ENCODE measurements around the gene KIAA1671. TPM values are rescaled to one million over a fixed set of nuclear protein-coding genes. Genes with fewer than 3 reads are reported as not detected.

KIAA1671 gene
- total and polyA plus RNA-seq, 2 of the 13 experiments (the other 11 are each of a cell fraction or from before 2014, with no cell fraction given): 13.5 to 13.6 TPM

DNA sequence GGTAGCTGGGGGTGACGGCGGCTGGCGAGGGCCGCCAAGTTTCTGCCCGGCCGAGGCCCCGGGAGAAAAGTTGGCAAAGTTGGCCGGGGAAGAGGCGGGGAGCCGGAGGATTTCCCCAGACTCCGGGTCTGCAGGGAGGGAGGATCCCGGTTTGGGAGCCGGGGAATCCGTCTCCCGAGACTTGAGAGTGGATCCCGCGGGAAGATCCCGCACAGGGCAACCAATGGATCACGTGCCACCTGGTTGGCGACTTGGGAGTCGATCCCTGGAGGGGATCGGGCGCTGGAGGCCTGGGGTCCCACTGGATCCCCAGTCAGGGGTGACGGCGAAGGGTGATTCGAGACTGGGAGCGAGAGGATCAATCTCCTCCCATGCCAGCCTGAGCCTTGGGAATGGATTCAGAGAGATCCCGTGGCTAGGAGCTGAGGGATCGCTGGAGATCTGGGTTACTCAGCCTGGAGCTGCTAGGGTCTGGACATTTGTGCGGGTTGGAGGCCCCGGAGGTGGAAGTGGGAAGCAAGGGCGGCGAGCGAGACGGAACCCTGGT lies 394 bp downstream of the KIAA1671 start (continued):
- TF ChIP-seq, protein P1, sequence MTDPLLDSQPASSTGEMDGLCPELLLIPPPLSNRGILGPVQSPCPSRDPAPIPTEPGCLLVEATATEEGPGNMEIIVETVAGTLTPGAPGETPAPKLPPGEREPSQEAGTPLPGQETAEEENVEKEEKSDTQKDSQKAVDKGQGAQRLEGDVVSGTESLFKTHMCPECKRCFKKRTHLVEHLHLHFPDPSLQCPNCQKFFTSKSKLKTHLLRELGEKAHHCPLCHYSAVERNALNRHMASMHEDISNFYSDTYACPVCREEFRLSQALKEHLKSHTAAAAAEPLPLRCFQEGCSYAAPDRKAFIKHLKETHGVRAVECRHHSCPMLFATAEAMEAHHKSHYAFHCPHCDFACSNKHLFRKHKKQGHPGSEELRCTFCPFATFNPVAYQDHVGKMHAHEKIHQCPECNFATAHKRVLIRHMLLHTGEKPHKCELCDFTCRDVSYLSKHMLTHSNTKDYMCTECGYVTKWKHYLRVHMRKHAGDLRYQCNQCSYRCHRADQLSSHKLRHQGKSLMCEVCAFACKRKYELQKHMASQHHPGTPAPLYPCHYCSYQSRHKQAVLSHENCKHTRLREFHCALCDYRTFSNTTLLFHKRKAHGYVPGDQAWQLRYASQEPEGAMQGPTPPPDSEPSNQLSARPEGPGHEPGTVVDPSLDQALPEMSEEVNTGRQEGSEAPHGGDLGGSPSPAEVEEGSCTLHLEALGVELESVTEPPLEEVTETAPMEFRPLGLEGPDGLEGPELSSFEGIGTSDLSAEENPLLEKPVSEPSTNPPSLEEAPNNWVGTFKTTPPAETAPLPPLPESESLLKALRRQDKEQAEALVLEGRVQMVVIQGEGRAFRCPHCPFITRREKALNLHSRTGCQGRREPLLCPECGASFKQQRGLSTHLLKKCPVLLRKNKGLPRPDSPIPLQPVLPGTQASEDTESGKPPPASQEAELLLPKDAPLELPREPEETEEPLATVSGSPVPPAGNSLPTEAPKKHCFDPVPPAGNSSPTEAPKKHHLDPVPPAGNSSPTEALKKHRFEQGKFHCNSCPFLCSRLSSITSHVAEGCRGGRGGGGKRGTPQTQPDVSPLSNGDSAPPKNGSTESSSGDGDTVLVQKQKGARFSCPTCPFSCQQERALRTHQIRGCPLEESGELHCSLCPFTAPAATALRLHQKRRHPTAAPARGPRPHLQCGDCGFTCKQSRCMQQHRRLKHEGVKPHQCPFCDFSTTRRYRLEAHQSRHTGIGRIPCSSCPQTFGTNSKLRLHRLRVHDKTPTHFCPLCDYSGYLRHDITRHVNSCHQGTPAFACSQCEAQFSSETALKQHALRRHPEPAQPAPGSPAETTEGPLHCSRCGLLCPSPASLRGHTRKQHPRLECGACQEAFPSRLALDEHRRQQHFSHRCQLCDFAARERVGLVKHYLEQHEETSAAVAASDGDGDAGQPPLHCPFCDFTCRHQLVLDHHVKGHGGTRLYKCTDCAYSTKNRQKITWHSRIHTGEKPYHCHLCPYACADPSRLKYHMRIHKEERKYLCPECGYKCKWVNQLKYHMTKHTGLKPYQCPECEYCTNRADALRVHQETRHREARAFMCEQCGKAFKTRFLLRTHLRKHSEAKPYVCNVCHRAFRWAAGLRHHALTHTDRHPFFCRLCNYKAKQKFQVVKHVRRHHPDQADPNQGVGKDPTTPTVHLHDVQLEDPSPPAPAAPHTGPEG (CRISPR knock-in tag; IDR thresholded peaks at IDR 0.05): no peak
- TF ChIP-seq ZNF564 (CRISPR knock-in tag; IDR thresholded peaks at IDR 0.05) (peak; percentile 93), MIER3 (CRISPR knock-in tag; IDR thresholded peaks at IDR 0.05; ENCODE audit: borderline replicate concordance) (peak; percentile 20; the same call in 1 of the 2 replicates), ZNF563 (CRISPR knock-in tag; IDR thresholded peaks at IDR 0.05) (0 out of 2 replicates have a peak, but pooled peaks have one; percentile 14), HOXA5 (CRISPR knock-in tag; IDR thresholded peaks at IDR 0.05) (0 out of 2 replicates have a peak, but pooled peaks have one; percentile 15), JUN (CRISPR knock-in tag; IDR thresholded peaks at IDR 0.05) (peak; percentile 18; the same call in 1 of the 2 replicates), CHD2 (IDR thresholded peaks at IDR 0.05; ENCODE audit: low read depth, low read length) (peak; percentile 90), EED (CRISPR knock-in tag; IDR thresholded peaks at IDR 0.05) (peak; percentile 82; the same call in 1 of the 2 replicates), ZNF235 (CRISPR knock-in tag; IDR thresholded peaks at IDR 0.05; ENCODE audit: borderline replicate concordance) (0 out of 2 replicates have a peak, but pooled peaks have one; percentile 7), ZNF10 (CRISPR knock-in tag; IDR thresholded peaks at IDR 0.05; ENCODE audit: borderline replicate concordance, low read depth) (no peak), ZNF83 (CRISPR knock-in tag; IDR thresholded peaks at IDR 0.05; ENCODE audit: borderline replicate concordance) (peak; percentile 53; the same call in 1 of the 2 replicates), PHB2 (IDR thresholded peaks at IDR 0.05; ENCODE audit: partially characterized antibody) (no peak), ZNF33B (CRISPR knock-in tag; IDR thresholded peaks at IDR 0.05) (0 out of 2 replicates have a peak, but pooled peaks have one; percentile 54), HNRNPLL (IDR thresholded peaks at IDR 0.05; ENCODE audit: low read depth, low read length, poor library complexity, severe bottlenecking) (no peak), ZNF432 (CRISPR knock-in tag; IDR thresholded peaks at IDR 0.05; ENCODE audit: borderline replicate concordance) (no peak), PAX8 (CRISPR knock-in tag; IDR thresholded peaks at IDR 0.05; ENCODE audit: borderline replicate concordance) (0 out of 2 replicates have a peak, but pooled peaks have one; percentile 17), ZNF605 (CRISPR knock-in tag; IDR thresholded peaks at IDR 0.05) (peak; percentile 40; the same call in 1 of the 2 replicates)
- TF ChIP-seq, protein P2, sequence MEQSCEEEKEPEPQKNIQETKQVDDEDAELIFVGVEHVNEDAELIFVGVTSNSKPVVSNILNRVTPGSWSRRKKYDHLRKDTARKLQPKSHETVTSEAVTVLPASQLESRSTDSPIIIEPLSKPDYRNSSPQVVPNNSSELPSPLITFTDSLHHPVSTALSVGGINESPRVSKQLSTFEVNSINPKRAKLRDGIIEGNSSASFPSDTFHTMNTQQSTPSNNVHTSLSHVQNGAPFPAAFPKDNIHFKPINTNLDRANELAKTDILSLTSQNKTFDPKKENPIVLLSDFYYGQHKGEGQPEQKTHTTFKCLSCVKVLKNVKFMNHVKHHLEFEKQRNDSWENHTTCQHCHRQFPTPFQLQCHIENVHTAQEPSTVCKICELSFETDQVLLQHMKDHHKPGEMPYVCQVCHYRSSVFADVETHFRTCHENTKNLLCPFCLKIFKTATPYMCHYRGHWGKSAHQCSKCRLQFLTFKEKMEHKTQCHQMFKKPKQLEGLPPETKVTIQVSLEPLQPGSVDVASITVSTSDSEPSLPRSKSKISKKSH (CRISPR knock-in tag; IDR thresholded peaks at IDR 0.05; ENCODE audit: borderline replicate concordance): 0 out of 2 replicates have a peak, but pooled peaks have one; percentile 4
- TF ChIP-seq, protein P3, sequence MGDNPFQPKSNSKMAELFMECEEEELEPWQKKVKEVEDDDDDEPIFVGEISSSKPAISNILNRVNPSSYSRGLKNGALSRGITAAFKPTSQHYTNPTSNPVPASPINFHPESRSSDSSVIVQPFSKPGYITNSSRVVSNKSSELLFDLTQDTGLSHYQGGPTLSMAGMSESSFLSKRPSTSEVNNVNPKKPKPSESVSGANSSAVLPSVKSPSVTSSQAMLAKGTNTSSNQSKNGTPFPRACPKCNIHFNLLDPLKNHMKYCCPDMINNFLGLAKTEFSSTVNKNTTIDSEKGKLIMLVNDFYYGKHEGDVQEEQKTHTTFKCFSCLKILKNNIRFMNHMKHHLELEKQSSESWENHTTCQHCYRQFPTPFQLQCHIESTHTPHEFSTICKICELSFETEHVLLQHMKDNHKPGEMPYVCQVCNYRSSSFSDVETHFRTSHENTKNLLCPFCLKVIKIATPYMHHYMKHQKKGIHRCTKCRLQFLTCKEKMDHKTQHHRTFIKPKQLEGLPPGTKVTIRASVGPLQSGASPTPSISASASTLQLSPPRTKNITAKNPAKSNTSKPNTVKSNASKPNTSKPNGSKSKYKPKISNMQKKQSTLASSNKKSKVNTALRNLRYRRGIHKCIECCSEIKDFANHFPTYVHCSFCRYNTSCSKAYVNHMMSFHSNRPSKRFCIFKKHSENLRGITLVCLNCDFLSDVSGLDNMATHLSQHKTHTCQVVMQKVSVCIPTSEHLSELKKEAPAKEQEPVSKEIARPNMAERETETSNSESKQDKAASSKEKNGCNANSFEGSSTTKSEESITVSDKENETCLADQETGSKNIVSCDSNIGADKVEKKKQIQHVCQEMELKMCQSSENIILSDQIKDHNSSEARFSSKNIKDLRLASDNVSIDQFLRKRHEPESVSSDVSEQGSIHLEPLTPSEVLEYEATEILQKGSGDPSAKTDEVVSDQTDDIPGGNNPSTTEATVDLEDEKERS (CRISPR knock-in tag; IDR thresholded peaks at IDR 0.05): peak; percentile 22; the same call in 1 of the 2 replicates
